ENCODE measurements around the gene RAB4A.

- TF ChIP-seq CTCF (IDR thresholded peaks at IDR 0.05 in 2 of 3, conservative IDR thresholded peaks at IDR 0.05 in 1 of 3; ENCODE audit: control insufficient read depth in 2 of 3, extremely low read depth in 1 of 3, insufficient read depth in 1 of 3, low read depth in 3 of 3, low read length in 3 of 3): no peak
- TF ChIP-seq EZH2 (IDR thresholded peaks at IDR 0.05; ENCODE audit: borderline replicate concordance, control insufficient read depth, low read depth, low read length): no peak
- TF ChIP-seq CREB1 (IDR thresholded peaks at IDR 0.05; ENCODE audit: low read depth): peak; percentile 34; the same call in 1 of the 2 replicates
- TF ChIP-seq POLR2AphosphoS5 (IDR thresholded peaks at IDR 0.05; ENCODE audit: low read length): peak; percentile 54; the same call in 1 of the 2 replicates
- no peak for TF ChIP-seq HDAC6 (IDR thresholded peaks at IDR 0.05; ENCODE audit: unreplicated experiment)
- TF ChIP-seq MXI1 (IDR thresholded peaks at IDR 0.05; ENCODE audit: low read depth, low read length): no peak
- TF ChIP-seq EGR1 (IDR thresholded peaks at IDR 0.05; ENCODE audit: borderline replicate concordance in 1 of 2, low read depth in 2 of 2, low read length in 2 of 2): no peak
- TF ChIP-seq MAX (IDR thresholded peaks at IDR 0.05; ENCODE audit: low read depth, low read length): peak; percentile 93
- 0 out of 2 replicates have a peak, but pooled peaks have one; percentile 29 for TF ChIP-seq NR2F1 (conservative IDR thresholded peaks at IDR 0.05)
- no peak for TF ChIP-seq SMAD1 (IDR thresholded peaks at IDR 0.05; ENCODE audit: low read depth, partially characterized antibody)
- peak; percentile 92 for TF ChIP-seq POLR2A (IDR thresholded peaks at IDR 0.05; ENCODE audit: low read depth, low read length)
These were observed at the start of gene RAB4A for GRCh38 chr1:229270547-229271447.
